Lower leg skin (tissue), 4 donors: ENCODE measurements around the gene ZDHHC5. TPM values are rescaled to one million over a fixed set of nuclear protein-coding genes. Genes with fewer than 3 reads are reported as not detected.
"Not testable (repeated sequence)": the region's sequence is repeated elsewhere in the genome, so short reads cannot be mapped to it uniquely, and the experiment has no call there.

Source experiments
- DNase-seq, 2 donors: peaks; one replicate each; pipeline ENCODE4 v3.0.0-alpha.2; 2019; ENCODE audit warnings: low spot score in 2 of 2
- H3K4me3 ChIP-seq: fragments of 200-600 bp; sonication (generic); 2 replicates; pipeline ENCODE4 v1.5.1; 2017; ENCODE audit warnings: mild to moderate bottlenecking, low read depth; ENCODE audit not compliant: poor library complexity, severe bottlenecking
- POLR2A ChIP-seq, 2 donors: fragments of 450-650 bp; IDR thresholded peaks; one replicate each; pipeline ENCODE4 v1.6.1; 2016 to 2017; ENCODE audit warnings: antibody characterized with exemption in 2 of 2, mild to moderate bottlenecking in 1 of 2, moderate library complexity in 1 of 2
- WGBS, 2 donors: methylation state at CpG; one replicate each; pipeline ENCODE4 v1.1.5; 2018; 5-methylcytosine and 5-hydroxymethylcytosine counted together
- intact Hi-C: fragments of 100-400 bp; cut with DNase I; formaldehyde crosslinking; loops from one replicate; pipeline ENCODE4 v1.15.0; 2023; ENCODE audit warnings: low total_unique reads
- total RNA-seq, 4 donors: library from RNA; depleted of rRNA; stranded (reverse); fragments of >200 nt; gene quantifications; one replicate each; pipeline ENCODE4 v1.1.0, GENCODE V29; 2016
- TF ChIP-seq, protein P1 (sequence below), 3 donors: fragments of 450-650 bp; IDR thresholded peaks; one replicate each; pipeline ENCODE4 v1.5.1; 2016; ENCODE audit warnings: antibody characterized with exemption in 3 of 3, mild to moderate bottlenecking in 3 of 3, moderate library complexity in 2 of 3

ZDHHC5 gene
- total RNA-seq, 4 donors from 2014 or later, result 72.9 to 99.1 (median 84.5) TPM

DNA sequence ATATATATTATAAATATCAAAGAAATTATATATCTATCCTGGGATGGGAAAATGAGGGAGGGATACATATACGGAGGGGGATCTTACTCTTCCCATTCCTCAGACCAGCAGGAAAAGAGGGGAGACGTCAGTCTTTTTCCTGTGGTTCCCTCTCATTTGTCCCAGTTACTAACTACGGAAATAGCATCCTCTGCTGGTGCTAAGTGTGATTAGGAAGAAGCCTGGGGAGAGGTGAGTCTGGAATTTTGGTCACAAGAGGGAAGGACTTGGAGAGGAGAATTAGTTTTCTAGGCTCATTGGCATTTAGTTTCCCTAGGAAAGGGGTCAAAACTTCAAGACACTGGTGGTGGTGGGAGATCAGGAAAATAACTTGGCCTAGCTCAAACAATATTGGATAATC, 32.5 kb downstream of the ZDHHC5 start:
- no peak overlapping the region for H3K4me3 ChIP-seq
- no peak for DNase-seq
- TF ChIP-seq, protein P1, sequence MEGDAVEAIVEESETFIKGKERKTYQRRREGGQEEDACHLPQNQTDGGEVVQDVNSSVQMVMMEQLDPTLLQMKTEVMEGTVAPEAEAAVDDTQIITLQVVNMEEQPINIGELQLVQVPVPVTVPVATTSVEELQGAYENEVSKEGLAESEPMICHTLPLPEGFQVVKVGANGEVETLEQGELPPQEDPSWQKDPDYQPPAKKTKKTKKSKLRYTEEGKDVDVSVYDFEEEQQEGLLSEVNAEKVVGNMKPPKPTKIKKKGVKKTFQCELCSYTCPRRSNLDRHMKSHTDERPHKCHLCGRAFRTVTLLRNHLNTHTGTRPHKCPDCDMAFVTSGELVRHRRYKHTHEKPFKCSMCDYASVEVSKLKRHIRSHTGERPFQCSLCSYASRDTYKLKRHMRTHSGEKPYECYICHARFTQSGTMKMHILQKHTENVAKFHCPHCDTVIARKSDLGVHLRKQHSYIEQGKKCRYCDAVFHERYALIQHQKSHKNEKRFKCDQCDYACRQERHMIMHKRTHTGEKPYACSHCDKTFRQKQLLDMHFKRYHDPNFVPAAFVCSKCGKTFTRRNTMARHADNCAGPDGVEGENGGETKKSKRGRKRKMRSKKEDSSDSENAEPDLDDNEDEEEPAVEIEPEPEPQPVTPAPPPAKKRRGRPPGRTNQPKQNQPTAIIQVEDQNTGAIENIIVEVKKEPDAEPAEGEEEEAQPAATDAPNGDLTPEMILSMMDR (IDR thresholded peaks at IDR 0.05), result no peak
- no peak for TF ChIP-seq POLR2A (IDR thresholded peaks at IDR 0.05)
- 60 to 66% methylated on average over 3 of the region's 3 CpGs for WGBS, 2 donors
- intact Hi-C loops, result no loop called here

DNA sequence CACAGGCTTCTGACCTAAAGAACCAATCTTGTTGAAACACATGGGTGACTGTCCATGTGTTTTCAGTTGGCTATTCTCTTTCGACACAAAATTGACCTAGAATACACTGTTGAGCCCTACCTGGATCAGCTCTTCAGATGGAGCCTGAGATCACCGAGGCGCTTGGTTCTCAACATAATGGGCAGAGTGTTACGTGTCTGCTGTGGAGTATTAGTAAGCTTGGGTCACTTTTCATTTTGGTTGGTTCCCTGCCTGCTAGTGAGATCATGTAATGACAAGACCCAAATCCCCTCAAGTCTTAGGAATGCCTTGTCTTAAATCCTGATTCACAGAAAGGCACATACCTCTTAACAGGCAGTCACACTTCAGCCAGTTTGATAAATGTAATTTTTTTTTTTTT, 35.4 kb downstream of the ZDHHC5 start:
- intact Hi-C loops, result no loop called here
- no peak for DNase-seq
- TF ChIP-seq POLR2A (IDR thresholded peaks at IDR 0.05), result no peak
- TF ChIP-seq, protein P1 (IDR thresholded peaks at IDR 0.05), result no peak
- H3K4me3 ChIP-seq, result no peak overlapping the region
- WGBS, 2 donors, result 89 to 92% methylated on average over 4 of the region's 4 CpGs

DNA sequence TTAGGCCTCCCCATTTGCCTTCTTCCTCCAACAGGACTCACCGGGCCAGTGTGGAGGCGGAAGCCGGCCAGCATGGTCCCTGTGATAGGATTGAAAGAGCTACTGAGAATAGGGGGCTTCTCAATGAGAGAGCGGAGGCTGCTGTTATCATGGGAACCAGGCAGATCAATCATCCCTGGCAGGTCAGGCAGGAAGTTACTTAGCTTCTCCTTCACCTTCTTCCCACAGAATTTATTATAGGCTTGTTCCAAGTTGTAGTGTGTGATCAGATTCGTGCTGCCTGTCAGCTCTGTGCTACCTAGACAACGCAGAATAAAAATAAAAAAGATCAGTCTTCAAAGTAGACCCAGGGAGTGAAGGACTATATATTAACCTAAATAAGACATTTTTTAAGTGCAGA, 37.0 kb downstream of the ZDHHC5 start:
- H3K4me3 ChIP-seq, result no peak overlapping the region
- WGBS, 2 donors, result 86 to 92% methylated on average over 6 of the region's 6 CpGs
- no peak for TF ChIP-seq POLR2A (IDR thresholded peaks at IDR 0.05)
- TF ChIP-seq, protein P1 (IDR thresholded peaks at IDR 0.05), result no peak
- intact Hi-C loops, result no loop called here
- DNase-seq, result no peak

DNA sequence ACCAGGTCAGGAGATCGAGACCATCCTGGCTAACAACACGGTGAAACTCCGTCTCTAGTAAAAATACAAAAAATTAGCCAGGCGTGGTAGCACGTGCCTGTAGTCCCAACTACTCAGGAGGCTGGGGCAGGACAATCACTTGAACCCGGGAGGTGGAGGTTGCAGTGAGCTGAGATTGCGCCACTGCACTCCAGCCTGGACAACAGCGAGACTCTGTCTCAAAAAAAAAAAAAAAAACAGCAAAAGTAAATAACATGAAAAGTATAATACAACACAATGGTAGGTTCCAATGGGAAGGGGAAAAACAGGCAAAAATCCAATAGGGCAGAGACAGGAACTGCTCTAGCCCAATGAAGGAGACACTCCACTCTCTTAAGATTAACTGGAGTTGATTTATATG, 37.5 kb downstream of the ZDHHC5 start:
- intact Hi-C loops, DNase-seq, H3K4me3 ChIP-seq: not testable (repeated sequence)
- WGBS, 2 donors, result 84 to 92% methylated on average over 8 of the region's 8 CpGs

DNA sequence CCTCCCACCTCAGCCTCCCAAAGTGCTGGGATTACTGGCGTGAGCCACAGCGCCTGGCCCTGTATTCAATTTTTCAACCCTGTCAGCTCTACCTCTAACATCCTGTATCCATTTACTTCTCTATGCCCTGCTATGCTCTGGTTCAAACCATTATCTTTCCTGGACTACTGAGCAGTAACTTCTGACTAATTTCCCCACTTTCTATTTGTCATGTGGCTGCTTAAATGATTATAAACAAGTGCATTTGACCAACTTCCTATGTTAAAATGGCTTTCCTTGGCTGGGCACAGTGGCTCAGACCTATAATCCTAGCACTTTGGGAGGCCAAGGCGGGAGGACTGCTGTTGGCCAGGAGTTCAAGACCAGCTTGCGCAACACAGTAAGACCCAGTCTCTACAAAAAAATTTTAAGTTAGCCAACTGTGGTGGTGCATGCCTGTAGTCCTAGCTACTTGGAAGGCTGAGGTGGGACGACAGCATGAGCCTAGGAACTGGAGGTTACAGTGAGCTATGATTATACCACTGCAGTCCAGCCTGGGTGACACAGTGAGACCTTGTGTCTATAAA, 42.0 kb downstream of the ZDHHC5 start:
- H3K4me3 ChIP-seq, result no peak overlapping the region
- WGBS, 2 donors, result 92 to 94% methylated on average over 5 of the region's 5 CpGs
- intact Hi-C loops, result no loop called here
- no peak for DNase-seq
- TF ChIP-seq, protein P1 (IDR thresholded peaks at IDR 0.05), result no peak
- TF ChIP-seq POLR2A (IDR thresholded peaks at IDR 0.05), result no peak

DNA sequence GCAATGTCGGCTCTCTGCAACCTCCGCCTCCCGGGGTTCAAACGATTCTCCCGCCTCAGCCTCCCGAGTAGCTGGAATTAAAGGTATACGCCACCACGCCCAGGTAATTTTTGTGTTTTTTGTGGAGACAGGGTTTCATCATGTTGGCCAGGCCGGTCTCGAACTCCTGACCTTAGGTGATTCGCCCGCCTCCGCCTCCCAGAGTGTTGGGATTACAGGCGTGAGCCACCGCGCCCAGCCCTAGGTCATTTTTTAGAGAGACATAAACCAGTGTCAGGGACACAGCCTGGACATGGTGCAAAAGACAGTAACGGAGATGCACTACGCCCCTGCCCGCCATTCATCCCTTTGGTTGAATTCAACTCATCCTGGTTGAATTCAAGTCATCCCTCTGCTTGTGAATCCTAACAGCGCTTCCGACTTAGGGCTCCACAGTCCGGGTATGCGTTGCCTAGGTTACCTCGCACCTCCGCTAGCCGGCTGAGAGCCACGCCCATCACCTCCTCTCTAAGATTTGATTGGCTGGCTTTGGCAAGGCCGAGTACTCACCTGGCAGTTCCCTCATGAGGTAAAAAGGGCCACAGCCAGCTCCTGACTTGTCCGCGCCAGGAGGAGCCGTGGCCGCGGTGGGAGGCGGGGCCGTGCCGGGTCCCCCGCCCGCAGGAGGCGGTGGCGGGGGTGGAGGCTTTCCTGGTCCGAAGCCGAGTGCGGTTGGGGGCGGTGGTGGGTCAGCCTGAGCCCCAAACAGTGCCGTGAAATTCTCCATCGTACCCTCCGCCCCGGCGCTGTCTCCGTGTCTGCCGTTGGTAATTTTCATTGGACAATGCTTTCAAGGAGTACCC, 43.7 kb downstream of the ZDHHC5 start, which contains the start of gene MED19:
MED19 (minus strand) TSS at position 802 of the 842 bp plus-strand sequence; CDS start at position 766, 36 bp downstream.
- WGBS, 2 donors, result 7 to 10% methylated on average over 38 to 41 of the region's 51 CpGs
- DNase-seq, result peak in 1 of 2 donors; percentile 71
- intact Hi-C loops, result no loop called here
- no peak for TF ChIP-seq POLR2A (IDR thresholded peaks at IDR 0.05)
- TF ChIP-seq, protein P1 (IDR thresholded peaks at IDR 0.05), result no peak
- H3K4me3 ChIP-seq, result peak within 1 kb of the TSS; percentile 98
